AG09309 (cell line): Measurements from ENCODE around the gene NAPEPLD.
"Not testable (repeated sequence)": the region's sequence is repeated elsewhere in the genome, so short reads cannot be mapped to it uniquely, and the experiment has no call there.

Experiments used
- DNase-seq: peaks from one replicate; pipeline ENCODE4 v3.0.0-alpha.2; 2010; ENCODE audit warnings: low read depth
- H3K4me3 ChIP-seq: 2 replicates; pipeline ENCODE4 v1.5.1; 2011; ENCODE audit warnings: mild to moderate bottlenecking, low read depth, low read length, moderate library complexity; ENCODE audit not compliant: control insufficient read depth
- TF ChIP-seq, protein P1 (sequence below): IDR thresholded peaks from 2 replicates; pipeline ENCODE4 v1.5.1; 2011; ENCODE audit warnings: mild to moderate bottlenecking, low read depth, low read length, inconsistent platforms; ENCODE audit not compliant: insufficient read depth, control insufficient read depth; ENCODE audit errors: missing control alignments

NAPEPLD gene

GRCh38 chr7:103065667-103066066, 83.2 kb downstream of the NAPEPLD start:
- TF ChIP-seq, protein P1, sequence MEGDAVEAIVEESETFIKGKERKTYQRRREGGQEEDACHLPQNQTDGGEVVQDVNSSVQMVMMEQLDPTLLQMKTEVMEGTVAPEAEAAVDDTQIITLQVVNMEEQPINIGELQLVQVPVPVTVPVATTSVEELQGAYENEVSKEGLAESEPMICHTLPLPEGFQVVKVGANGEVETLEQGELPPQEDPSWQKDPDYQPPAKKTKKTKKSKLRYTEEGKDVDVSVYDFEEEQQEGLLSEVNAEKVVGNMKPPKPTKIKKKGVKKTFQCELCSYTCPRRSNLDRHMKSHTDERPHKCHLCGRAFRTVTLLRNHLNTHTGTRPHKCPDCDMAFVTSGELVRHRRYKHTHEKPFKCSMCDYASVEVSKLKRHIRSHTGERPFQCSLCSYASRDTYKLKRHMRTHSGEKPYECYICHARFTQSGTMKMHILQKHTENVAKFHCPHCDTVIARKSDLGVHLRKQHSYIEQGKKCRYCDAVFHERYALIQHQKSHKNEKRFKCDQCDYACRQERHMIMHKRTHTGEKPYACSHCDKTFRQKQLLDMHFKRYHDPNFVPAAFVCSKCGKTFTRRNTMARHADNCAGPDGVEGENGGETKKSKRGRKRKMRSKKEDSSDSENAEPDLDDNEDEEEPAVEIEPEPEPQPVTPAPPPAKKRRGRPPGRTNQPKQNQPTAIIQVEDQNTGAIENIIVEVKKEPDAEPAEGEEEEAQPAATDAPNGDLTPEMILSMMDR = peak; percentile 53
- no peak overlapping the region for H3K4me3 ChIP-seq
- DNase-seq = no peak

- no peak overlapping the region for H3K4me3 ChIP-seq
- TF ChIP-seq, protein P1 = no peak
- DNase-seq = no peak
Observed at GRCh38 chr7:103063895-103064294, 85.0 kb downstream of the NAPEPLD start.

DNA sequence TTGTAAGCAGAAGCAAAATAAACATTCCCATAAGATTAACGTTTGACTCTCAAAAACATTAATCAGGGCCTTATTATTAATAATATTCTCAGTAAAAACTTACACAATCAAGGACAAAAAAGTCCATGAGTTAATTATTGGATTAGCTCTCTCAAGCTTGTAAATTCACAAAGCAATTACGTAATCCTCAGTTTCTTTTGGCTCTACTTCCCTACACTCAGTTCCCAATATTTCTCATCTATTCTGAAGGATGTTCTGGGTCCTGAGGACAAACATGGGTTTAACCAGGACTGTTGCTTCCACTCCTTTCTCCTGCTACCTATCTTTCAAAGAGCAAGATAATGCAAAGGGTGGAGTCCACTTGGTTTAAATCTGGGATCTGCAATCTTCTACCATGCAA, 89.4 kb downstream of the NAPEPLD start:
- TF ChIP-seq, protein P1 = no peak
- H3K4me3 ChIP-seq = no peak overlapping the region
- DNase-seq = no peak

DNA sequence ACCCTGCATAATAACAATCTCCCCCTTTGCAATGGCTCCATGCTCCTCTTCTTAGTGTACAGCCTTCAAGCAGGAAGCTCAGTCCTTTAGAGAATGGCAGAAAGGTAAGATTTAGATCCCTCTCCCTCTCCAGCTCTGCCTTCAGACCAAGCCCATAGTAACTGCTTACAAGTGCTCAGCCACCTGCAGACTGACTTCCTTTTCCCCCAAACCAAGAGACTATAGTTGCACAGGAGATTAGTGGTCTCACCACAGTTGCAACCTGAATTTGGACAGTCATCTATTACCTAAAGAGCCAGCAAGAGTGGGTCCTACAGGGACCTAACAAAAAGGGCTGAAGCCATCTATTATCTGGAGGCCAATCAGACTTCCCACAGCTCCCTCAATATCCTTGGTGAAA, 90.8 kb downstream of the NAPEPLD start:
- no peak overlapping the region for H3K4me3 ChIP-seq
- TF ChIP-seq, protein P1 = no peak
- DNase-seq = no peak

DNA sequence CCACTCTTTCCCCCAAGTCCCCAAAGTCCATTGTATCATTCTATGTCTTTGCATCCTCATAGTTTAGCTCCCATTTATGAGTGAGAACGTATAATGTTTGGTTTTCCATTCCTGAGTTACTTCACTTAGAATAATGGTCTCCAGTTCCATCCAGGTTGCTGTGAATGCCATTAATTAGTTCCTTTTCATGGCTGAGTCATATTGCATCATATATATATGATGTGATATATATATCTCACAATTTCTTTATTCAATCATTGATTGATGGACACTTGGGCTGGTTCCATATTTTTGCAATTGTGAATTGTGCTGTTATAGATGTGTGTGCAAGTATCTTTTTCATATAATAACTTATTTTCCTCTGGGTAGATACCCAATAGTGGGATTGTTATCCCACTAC, 92.9 kb downstream of the NAPEPLD start:
- DNase-seq, H3K4me3 ChIP-seq: not testable (repeated sequence)

GRCh38 chr7:103051519-103051918, 97.4 kb downstream of the NAPEPLD start:
- TF ChIP-seq, protein P1 = no peak
- no peak for DNase-seq
- H3K4me3 ChIP-seq = no peak overlapping the region
